ENCODE data around the gene OSBPL10. TPM values are rescaled to one million over a fixed set of nuclear protein-coding genes. Genes with fewer than 3 reads are reported as not detected.

Gene OSBPL10
- total RNA-seq, 4 donors from 2014 or later = 20.4 to 44.4 (median 30.2) TPM

DNA sequence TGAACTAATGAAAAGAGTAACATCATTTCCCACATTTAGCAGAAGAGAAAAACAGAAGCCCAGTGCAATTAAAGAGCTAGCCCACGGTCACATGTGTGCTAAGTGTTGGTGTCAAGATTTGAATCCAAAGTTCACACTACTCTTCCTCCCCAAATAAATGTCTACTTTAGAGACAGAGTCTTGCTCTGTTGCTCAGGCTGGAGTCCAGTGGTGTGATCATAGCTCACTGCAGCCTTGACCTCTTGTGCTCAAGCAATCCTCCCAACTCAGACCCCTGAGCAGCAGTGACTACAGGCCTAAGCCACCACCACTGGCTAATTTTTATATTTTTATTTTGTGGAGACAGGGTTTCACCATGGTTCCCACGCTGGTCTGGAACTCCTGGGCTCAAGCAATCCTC is 4.8 kb downstream of the OSBPL10 start:
- intact Hi-C loops (cut with DNase I; ENCODE audit: low total_unique reads) = no loop called here
- no peak overlapping the region for H3K4me3 ChIP-seq (ENCODE audit: low read depth, poor library complexity, severe bottlenecking)
- no peak for DNase-seq (ENCODE audit: low spot score in 2 of 2)
- TF ChIP-seq, protein P1, sequence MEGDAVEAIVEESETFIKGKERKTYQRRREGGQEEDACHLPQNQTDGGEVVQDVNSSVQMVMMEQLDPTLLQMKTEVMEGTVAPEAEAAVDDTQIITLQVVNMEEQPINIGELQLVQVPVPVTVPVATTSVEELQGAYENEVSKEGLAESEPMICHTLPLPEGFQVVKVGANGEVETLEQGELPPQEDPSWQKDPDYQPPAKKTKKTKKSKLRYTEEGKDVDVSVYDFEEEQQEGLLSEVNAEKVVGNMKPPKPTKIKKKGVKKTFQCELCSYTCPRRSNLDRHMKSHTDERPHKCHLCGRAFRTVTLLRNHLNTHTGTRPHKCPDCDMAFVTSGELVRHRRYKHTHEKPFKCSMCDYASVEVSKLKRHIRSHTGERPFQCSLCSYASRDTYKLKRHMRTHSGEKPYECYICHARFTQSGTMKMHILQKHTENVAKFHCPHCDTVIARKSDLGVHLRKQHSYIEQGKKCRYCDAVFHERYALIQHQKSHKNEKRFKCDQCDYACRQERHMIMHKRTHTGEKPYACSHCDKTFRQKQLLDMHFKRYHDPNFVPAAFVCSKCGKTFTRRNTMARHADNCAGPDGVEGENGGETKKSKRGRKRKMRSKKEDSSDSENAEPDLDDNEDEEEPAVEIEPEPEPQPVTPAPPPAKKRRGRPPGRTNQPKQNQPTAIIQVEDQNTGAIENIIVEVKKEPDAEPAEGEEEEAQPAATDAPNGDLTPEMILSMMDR (IDR thresholded peaks at IDR 0.05) = no peak
- TF ChIP-seq POLR2A (IDR thresholded peaks at IDR 0.05) = no peak
- 98% methylated on average over 2 of the region's 2 CpGs for WGBS, 2 donors

DNA sequence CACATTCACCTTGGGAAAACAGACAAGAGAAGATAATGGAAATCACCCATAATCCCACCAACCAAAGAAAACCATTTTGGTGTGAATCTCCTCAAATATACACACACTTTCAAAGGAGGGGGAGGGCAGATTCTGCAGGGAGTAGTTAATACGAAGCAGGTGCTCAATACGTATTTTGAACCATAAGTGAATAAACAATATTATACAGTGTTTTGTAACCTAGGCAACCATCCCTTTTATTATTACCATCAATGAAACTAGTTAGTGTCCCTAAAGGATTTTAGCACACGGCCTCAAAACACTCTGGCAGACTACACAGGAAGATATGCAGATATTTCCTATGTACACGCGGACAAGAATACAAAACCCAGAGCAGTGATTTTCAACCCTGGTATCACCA is 6.1 kb downstream of the OSBPL10 start:
- intact Hi-C loops (cut with DNase I; ENCODE audit: low total_unique reads) = no loop called here
- H3K4me3 ChIP-seq (ENCODE audit: low read depth, poor library complexity, severe bottlenecking) = no peak overlapping the region
- TF ChIP-seq, protein P1 (IDR thresholded peaks at IDR 0.05) = no peak
- TF ChIP-seq POLR2A (IDR thresholded peaks at IDR 0.05) = no peak
- 61 to 67% methylated on average over 5 of the region's 5 CpGs for WGBS, 2 donors
- no peak for DNase-seq (ENCODE audit: low spot score in 2 of 2)

DNA sequence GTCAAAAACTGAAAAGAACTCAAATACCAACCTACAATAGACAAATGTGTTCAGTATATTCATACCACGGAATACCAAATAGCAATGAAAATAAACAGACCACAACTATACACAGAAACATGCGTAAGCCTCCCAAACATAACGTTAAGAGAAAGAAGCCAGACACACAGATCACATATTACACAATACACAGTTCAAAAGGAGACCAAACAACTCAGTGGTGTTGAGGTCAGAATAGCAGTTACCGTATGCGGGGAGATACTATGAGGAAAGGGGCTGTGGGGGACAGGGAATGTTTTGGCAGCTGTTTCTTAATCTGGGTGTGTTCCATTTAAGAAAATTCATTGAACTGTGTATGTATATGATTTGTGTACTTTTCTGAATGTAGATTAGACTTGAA is 6.6 kb downstream of the OSBPL10 start:
- no peak for DNase-seq (ENCODE audit: low spot score in 2 of 2)
- intact Hi-C loops (cut with DNase I; ENCODE audit: low total_unique reads) = no loop called here
- 75 to 83% methylated on average over 5 of the region's 5 CpGs for WGBS, 2 donors
- TF ChIP-seq, protein P1 (IDR thresholded peaks at IDR 0.05) = no peak
- no peak for TF ChIP-seq POLR2A (IDR thresholded peaks at IDR 0.05)
- H3K4me3 ChIP-seq (ENCODE audit: low read depth, poor library complexity, severe bottlenecking) = no peak overlapping the region

GRCh38 chr3:31973837-31974236 is 7.2 kb downstream of the OSBPL10 start:
- no peak overlapping the region for H3K4me3 ChIP-seq (ENCODE audit: low read depth, poor library complexity, severe bottlenecking)
- intact Hi-C loops (cut with DNase I; ENCODE audit: low total_unique reads) = no loop called here
- no peak for DNase-seq (ENCODE audit: low spot score in 2 of 2)
- 95 to 96% methylated on average over 5 of the region's 5 CpGs for WGBS, 2 donors
- TF ChIP-seq, protein P1 (IDR thresholded peaks at IDR 0.05) = no peak
- TF ChIP-seq POLR2A (IDR thresholded peaks at IDR 0.05) = no peak

GRCh38 chr3:31973081-31973480 is 8.0 kb downstream of the OSBPL10 start:
- WGBS, 2 donors = 82 to 83% methylated on average over 4 of the region's 4 CpGs
- intact Hi-C loops (cut with DNase I; ENCODE audit: low total_unique reads) = no loop called here
- TF ChIP-seq POLR2A (IDR thresholded peaks at IDR 0.05) = no peak
- TF ChIP-seq, protein P1 (IDR thresholded peaks at IDR 0.05) = no peak
- no peak for DNase-seq (ENCODE audit: low spot score in 2 of 2)
- no peak overlapping the region for H3K4me3 ChIP-seq (ENCODE audit: low read depth, poor library complexity, severe bottlenecking)

GRCh38 chr3:31971607-31972006 is 9.5 kb downstream of the OSBPL10 start:
- WGBS, 2 donors = 98 to 100% methylated on average over 3 of the region's 3 CpGs
- H3K4me3 ChIP-seq (ENCODE audit: low read depth, poor library complexity, severe bottlenecking) = no peak overlapping the region
- no peak for TF ChIP-seq POLR2A (IDR thresholded peaks at IDR 0.05)
- TF ChIP-seq, protein P1 (IDR thresholded peaks at IDR 0.05) = no peak
- intact Hi-C loops (cut with DNase I; ENCODE audit: low total_unique reads) = no loop called here
- DNase-seq (ENCODE audit: low spot score in 2 of 2) = no peak

Data from lower leg skin (tissue), 4 donors.